Dermis microvascular lymphatic vessel endothelial cell (primary cell): ENCODE measurements around the gene MGAT4A. TPM values are rescaled to one million over a fixed set of nuclear protein-coding genes. Genes with fewer than 3 reads are reported as not detected.
"Not testable (repeated sequence)": the region's sequence is repeated elsewhere in the genome, so short reads cannot be mapped to it uniquely, and the experiment has no call there.

Experiments
- DNase-seq, 2 donors: peaks; one replicate each; pipeline versions ENCODE4 v3.0.0 to v3.0.0-alpha.2; 2010; ENCODE audit warnings: low read depth in 2 of 2
- total RNA-seq: library from RNA; depleted of rRNA; stranded (reverse); fragments of >200 nt; gene quantifications from 2 replicates; pipeline ENCODE4 v1.2.1, GENCODE V29; 2014

The MGAT4A gene
- total RNA-seq, 1 donor from 2014 or later, result 9.4 TPM

DNA sequence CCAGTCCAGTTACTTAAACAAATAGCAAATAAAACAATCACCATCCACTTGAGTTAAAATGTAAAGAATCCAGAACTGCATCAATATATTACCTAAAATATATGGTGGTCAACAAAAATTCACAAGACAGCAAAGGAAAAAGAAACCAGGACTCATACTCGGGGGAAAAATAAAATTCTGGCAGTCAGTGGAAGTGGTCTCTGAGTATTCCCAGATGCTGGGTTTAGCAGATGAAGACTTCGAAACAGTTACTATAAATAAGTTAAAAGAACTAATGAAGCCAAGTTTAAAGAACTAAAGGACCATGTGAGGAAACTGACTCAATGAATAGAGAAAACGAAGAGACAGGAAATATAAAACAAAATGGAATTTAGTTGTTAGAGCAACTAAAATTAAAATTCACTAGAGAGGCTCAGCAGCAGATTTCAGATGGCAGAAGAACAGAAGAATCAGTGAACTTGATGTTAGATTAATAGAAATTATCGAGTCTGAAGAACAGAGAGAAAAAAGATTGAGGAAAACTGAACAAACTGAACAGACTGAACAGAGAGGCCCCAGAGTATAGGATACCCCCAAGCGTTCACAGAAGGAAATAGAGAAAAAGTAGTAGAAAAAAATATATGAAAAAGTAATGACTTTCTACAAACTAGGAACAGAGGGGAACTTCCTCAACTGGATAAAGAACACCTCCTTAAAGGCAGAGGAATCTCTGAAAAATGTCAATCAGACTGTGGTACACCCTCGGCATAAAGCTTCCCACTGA lies 27.9 kb downstream of the MGAT4A start:
- no peak for DNase-seq

DNA sequence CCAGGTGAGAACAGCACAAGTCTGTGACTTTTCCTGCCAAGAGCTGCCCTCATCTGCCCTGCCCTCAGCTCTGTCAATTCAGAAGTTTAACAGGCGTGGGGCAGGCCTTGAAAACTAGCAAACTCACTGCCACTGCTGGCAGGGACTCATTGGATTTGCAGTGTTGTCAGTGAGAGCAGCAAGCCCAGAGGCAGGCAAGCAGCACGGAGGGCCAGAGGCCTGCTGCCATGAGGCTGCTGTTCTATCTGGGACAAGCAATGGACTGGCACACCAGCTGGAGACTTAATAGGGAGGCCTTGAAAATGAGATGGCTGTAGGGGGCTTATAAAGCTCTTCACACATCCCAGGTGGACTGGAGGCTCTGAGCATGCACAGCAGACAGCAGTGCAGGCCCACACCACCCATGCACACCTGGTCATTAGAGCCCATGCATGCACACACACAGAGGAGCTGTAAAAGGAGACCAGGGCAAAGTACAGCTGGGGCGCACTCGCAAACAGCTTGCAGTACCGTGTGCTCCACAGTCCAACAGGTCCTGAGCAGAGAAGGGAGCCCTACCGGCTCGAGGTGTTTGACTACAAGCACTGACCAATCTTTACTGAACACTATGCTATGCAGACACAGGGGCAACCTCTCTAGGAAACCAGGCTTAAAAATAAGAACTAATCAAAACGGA lies 28.7 kb downstream of the MGAT4A start:
- DNase-seq, result no peak

DNA sequence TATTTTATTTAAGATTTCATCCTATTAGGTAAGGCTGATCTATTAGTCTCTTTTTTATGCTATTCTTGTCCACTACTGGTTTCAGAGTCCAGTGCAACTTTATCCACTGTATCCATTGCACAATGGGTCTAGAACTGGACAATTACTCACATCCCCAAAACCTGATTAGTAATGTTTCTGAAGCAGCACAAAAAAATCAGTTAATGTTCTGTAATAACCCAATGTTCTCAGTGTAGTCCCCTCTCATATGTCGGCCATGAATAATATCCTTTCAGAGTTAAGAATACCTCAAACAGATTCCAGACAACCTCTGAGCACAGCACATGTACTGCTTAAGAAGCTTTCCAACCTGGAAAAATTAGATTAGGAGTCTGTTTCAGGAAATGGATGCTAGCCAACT lies 29.7 kb downstream of the MGAT4A start:
- DNase-seq, result peak in 1 of 2 donors; percentile 83

DNA sequence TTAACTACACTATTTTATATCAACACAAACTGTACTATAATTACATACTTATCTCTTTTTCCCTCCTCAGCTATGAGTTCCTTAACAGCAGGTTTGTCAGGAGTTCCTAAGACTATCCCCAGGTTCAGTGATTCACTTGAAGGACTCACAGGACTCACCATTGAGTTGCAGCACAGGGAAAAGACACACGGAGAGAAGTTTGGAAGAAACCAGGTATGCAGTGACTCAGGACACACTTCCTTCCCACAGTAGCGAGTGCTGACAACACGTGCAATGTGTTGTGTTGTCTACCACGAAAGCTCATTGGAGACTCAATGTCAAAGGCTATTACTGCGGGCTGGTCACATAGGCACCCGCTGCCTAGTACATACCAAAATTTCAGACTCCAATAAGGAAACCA lies 32.0 kb downstream of the MGAT4A start:
- peak in 1 of 2 donors; percentile 24 for DNase-seq

DNA sequence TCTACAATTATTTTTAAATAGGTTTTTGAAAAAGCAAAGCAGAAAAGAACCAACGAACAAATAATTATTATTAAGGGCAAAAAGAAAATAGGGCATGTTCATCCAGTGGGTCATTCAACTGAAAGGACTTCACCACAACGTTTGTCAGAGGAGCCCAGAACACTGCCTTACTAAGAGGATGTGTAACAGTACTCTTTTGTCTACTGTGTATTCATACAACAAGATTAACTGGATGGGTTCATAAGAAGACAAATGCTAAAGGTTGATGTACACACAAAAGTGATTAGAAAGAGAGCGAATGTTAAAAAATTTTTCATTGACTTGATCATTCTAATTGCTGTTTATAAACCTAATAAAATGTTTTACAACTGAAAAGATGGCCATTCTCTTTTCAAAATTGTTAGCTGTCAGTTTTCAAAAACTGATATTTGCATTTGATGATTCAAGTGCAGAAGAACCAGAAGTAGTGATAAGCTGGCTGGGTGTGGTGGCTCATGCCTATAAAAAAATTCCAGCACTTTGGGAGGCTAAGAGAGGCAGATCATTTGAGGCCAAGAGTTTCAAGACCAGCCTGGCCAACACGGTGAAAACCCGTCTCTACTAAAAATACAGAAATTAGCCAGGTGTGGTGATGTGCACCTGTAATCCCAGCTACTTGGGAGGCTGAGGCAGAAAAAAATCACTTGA lies 33.1 kb downstream of the MGAT4A start:
- no peak for DNase-seq

DNA sequence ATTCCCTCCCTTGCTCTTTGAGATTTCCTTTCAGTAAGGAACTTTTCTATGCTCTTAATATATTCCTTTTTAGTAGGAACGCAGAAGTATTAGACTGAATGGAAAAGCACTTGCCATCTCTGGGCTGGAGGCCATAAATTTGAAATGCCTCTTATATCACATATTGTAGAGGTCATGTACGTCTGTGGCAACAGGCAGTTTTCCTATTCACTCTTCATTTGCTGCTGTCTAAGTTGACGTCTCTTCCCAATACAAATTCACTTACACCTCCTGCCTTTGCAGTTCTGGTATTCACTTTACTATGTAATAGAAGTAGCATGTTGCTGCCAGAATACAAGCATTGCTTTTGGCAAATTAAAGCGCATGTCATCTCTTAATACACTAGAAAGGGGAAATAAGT lies 34.7 kb downstream of the MGAT4A start:
- no peak for DNase-seq

DNA sequence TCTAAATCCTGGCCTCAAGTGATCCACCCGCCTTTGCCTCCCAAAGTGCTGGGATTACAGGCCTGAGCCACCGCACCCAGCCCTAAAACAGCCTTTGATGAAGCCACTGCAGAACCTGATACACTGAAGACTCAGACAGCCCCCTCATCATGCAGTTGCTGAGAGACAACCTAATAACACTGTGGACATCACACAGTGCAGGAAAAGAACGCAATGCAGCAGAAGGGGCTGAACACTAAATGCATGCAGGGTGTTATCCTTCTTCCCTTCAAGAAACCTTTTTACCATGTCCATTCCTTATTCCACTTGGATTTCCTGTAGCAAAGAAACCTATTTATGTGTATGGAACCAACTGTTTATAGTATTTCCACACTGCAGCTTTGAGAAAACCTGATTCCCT lies 35.7 kb downstream of the MGAT4A start:
- no peak for DNase-seq

DNA sequence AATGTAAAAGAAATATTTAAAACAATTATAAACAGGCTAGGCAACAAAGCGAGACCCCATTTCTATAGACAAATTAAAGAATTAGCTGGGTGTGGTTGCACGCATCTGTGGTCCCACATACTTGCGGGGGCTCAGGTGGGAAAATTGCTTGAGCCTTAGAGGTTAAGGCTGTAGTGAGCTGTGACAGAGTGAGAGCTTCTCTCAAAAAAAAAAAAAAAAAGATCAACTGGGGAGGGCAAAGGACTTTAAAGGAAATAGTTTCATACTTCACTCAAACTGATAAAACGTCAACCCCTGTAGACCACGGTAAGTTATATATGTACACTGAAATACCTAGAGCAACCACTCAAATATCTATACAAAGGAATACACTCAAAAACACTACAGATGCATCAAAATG lies 37.5 kb downstream of the MGAT4A start:
- DNase-seq, result no peak

DNA sequence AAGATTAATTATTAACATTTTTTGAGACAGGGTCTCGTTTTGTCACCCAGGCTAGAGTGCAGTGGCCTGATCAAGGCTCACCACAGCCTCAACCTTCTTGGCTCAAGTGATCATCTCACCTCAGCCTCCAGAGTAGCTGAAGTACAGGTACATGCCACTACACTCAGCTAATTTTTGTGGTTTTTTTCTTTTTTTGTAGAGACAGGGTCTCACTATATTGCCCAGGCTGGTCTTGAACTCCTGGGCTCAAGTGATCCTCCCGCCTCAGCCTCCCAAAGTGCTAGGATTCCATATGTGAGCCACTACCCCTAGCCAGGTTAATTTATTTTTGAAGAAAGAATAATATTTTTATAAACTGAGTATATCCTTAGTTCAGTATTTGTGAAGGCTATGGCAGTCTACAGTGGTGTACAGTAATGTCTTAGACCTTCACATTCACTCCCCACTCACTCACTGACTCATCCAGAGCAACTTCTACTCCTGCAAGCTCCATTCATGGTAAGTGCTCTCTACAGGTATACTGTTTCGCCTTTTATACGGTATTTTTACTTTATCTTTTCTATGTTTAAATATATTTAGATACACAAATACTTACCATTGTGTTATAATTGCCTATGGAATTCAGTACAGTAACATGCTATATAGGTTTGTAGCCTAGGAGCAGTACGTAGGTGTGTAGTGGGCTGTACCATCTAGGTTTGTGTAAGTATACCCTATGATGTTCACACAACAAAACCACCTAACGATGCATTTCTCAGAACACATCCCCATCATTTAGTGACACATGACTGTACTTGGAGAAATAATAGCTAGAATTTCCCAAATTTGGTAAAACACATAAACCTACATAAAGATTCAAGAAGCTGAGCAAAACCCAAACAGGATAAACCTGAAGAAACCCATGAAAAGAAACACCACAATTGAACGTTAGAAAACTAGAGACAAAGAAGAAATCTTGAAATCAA lies 38.6 kb downstream of the MGAT4A start:
- no peak for DNase-seq

DNA sequence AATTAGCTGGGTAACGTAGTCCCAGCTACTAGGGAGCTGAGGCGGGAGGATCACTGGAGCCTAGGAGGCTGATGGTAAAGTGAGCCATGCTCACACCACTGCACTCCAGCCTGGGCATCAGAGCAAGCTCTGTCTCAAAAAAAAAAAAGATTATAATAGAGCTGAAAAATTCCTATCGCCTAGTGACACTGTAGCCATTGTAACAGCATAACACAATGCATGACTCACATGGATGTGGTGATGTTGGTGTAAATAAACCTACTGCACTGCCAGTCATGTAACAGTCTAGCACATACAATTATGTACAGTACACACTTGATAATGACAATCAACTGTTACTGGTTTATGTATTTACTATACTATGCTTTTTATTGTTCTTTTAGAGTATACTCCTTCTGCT lies 39.6 kb downstream of the MGAT4A start:
- DNase-seq, result peak; percentile 35 to 93

DNA sequence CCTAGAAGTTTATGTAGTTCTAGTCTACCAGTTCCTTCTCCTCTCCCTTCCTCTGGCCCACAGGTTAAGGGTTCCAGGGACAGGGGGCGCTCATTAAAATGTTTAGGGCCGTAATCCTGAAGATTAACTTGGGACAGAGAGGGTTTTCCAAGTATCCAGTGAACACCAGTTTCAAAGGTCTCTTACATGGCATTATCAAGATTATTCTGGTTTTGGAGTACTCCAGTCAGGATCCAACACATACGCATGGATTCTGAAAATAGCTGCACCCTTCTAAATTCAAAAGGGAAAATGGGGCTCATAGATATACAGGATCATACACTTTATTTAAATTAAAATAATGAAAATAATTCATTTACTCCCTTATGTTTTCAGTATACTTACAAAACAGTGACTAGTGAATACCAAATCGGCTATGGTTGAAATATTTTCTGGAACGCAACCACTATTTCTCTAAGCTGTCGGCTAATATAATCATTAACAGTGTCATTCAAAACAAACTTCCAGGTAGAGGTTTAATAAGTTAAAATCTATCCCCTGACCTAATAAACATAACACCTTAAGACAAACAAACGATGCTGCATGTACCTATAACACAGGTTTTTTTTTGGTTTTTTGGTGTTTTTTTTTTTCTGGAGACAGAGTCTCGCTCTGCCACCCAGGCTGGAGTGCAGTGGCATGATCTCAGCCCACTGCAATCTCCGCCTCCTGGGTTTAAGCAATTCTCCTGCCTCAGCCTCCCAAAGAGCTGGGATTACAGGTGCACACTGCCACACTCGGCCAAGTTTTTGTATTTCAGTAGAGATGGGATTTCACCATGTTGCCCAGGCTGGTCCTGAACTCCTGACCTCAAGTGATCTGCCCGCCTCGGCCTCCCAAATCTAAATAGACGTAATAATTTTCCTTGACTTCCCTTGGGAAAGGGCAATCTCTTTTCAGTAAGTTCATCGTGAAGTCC lies 44.7 kb downstream of the MGAT4A start:
- DNase-seq, result no peak

DNA sequence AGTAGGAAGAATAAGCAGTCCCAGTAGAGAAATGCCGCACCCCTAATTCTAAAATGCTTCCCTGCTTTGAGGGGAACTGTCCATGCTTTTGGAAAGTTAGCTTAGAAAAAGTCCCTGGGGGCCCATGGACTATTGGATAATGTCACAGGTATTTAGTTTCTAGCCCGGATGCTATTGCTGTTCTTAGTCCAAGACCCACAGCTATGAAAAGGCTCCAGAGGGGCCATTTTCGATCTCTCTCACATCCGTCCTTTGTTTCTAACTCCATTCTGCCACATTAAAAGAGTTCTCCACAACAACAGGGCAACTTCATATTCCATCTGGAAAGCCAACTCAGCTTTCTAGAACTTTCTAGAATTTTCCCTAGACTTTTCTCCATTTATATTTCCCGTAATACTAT lies 47.2 kb downstream of the MGAT4A start:
- DNase-seq, result peak in 1 of 2 donors; percentile 63

DNA sequence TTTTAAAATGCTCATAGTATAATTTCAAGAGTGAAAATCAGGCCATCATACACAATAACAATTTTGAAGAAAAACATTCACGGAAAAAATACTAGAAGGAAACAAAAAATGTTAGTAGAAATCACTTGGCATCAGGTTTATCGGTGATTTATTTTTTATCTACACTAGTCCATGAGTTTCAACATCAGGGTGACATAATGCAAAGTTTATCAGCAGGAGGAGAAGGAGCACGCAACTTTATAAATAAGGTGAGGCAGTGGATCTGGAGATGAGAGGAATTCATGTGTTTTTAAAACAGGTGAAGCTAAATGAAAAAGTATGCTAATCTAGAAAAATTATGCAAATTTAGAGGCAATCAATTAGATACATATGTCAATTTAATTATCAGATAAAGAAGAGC lies 54.2 kb downstream of the MGAT4A start:
- DNase-seq, result no peak

DNA sequence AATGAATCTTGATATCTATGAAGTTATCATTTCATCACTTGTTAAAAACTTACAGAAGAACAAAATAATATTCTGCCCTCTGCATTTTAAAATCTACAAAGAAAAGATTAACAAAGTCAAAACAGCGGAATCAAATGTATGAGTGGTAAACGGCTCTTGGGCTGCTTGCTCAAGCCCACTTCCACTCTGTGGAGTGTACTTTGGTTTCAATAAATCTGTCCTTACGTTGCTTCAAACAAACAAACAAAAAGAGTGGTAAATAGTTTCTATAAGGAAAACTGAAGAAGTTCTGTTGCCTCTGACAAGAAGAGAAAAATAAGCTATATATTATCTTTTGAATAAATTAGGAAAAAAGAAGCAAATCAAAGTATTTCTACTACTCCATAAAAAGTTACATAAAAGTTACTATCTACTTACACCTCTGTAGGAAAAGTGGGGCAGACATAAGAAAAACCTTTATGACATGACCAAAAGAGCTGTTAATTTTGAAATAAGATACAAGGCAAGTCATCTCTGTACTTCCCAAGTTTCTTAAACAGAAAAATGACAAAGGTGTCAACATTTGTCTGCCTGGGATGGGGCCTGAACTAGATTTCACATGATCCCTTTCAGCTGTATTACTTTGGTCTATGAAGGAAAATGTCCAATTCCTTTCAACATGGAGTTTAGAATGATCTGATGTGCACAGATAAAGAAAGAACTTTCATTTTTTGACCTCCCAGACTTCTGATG lies 56.5 kb downstream of the MGAT4A start:
- no peak for DNase-seq

DNA sequence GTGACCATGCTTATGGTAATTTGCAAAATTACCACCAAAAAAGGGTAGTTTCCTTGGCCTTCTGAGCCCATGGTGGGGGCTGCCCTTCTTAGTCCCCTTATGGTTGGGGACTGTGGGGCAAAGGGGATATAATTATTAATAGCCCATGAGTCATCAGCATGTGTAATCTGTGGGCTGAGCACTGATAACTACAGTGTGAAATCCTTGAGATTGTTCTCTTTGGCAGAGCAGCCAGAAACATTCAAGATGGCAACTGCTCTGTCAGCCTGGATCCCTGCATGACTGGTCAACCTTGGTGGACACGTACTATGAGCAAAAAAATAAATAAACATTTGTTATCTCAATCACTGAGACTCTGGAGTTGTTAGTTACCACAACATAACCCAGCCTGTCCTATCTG lies 61.3 kb downstream of the MGAT4A start:
- DNase-seq, result peak in 1 of 2 donors; percentile 25

DNA sequence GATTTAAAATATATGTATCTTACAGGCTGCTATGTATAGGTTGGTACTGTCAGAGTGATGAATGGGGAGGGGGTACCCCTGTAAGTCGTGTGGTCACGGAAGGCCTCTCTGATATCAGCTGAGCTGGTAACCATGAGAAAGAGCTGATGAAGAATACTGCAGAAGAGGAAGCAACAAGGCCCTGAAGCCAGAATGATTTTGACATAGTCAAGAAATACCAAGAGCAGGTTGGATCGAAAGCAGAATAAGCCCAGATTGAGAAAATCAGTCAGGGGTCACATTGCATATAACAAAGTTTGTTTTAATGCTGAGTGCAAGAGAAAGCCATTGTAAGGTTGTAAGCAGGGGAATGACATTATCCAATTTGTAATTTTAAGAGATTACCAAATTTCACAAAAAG lies 65.3 kb downstream of the MGAT4A start:
- no peak for DNase-seq

DNA sequence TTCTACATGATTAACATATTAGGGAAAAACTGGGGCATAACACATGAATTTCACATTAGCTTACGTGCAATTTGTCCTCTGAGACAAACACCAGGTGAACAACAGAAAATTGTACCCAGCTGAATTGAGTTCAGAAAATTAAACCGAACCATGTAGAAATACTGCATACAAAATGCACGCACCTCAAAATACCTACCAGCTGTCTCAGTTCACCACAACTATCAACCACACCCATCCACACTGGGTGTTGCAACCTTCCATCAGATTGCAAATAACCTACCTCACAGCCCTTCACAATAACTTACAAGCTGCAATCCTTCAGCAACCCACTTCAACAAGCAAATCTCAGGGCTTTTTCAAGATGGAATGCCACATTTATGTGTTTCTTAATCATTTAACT lies 66.6 kb downstream of the MGAT4A start:
- no peak for DNase-seq

DNA sequence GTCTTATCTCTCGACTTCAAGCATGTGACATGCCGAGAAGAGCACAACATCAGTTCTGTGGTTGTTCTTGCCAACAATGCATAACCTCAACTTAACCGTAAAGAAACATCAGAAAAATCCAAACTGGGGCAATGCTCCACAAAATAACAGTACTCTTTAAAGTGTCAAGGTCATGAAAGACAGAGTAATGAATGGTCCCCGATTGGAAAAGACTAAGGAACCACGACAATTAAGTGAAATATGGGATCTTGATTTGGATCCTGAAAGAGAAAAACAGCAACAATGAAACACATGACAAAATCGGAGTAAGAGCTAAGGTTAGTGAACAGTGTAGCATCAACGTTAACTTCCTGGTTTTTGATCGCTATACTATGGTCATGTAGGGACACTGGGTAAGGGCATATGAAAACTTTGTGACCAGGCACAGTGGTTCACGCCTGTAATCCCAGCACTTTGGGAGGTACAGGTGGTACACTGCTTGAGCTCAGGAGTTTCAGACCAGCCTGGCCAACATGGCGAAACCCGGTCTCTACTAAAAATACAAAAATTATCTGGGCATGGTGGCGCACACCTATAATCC lies 67.3 kb downstream of the MGAT4A start:
- no peak for DNase-seq

DNA sequence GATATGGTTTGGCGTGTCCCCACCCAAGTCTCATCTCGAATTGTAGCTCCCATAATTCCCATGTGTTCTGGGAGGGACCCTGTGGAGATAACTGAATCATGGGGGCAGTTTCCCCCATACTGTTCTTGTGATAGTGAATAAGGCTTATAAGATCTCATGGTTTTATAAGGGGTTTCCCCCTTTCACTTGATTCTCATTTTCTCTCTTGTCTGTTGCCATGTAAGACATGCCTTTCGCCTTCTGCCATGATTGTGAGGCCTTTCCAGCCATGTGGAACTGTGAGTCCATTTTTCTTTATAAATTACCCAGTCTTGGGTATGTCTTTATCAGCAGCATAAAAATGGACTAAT lies 71.5 kb downstream of the MGAT4A start:
- DNase-seq, result not testable (repeated sequence)
